T follicular helper cell (primary cell): Measurements from ENCODE around the gene DDIAS.
"Not testable (repeated sequence)": the region's sequence is repeated elsewhere in the genome, so short reads cannot be mapped to it uniquely, and the experiment has no call there.

Experiments
- DNase-seq: peaks from one replicate; pipeline ENCODE4 v3.0.0-alpha.2; 2020; ENCODE audit warnings: low read depth

DDIAS gene

DNA sequence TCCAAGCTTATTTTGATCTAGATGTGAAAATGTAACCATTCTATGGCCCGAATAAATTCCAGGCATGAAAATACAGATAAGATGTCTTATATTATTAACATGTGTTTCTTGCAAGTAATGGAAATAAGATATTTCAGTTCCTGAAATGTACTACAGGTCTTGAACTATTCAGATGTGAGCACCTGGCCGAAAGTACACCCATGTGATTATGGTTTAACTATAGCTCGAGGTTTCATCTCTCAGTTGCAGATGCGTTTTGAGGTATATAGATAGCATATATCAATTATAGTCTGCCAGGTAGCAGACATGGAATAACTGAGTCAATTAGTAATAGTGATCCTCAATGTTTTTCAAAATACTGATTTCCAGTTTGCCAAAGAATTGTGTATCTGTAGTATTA, 68.3 kb downstream of the DDIAS start:
- DNase-seq = no peak

- not testable (repeated sequence) for DNase-seq
Observed at GRCh38 chr11:82970507-82971083, 69.1 kb downstream of the DDIAS start.

DNA sequence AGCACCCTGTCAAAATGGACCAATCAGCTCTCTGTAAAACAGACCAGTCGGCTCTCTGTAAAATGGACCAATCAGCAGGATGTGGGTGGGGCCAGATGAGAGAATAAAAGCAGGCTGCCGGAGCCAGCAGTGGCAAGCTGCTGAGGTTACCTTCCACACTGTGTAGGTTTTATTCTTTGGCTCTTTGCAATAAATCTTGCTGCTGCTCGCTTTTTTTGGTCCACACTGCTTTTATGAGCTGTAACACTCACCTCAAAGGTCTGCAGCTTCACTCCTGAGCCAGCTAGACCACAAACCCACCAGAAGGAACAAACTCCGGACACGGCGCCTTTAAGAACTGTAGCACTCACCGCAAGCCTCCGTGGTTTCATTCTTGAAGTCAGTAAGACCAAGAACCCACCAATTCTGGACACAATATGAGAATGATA, 70.0 kb downstream of the DDIAS start:
- not testable (repeated sequence) for DNase-seq

GRCh38 chr11:82972103-82972502, 70.6 kb downstream of the DDIAS start:
- DNase-seq = no peak

DNA sequence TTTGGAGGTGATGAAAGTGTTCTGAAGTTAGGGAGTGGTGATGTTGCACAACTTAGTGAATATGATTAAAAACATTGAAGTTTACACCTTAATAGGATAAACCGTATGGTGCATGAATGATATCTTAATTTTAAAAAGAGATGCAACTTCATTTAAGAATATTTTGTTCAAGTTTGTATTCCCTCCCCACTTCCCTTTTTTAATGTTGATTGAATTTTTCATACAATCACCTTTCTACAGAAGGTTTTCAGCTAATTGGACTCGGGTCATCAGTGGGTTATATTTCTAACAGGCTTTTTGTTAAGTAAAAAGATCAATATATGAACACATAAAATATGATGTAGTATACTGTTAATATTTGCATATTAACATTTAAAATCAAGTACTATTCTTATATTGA, 72.6 kb downstream of the DDIAS start:
- DNase-seq = no peak

- no peak for DNase-seq
Observed at GRCh38 chr11:82974851-82975250, 73.3 kb downstream of the DDIAS start.

DNA sequence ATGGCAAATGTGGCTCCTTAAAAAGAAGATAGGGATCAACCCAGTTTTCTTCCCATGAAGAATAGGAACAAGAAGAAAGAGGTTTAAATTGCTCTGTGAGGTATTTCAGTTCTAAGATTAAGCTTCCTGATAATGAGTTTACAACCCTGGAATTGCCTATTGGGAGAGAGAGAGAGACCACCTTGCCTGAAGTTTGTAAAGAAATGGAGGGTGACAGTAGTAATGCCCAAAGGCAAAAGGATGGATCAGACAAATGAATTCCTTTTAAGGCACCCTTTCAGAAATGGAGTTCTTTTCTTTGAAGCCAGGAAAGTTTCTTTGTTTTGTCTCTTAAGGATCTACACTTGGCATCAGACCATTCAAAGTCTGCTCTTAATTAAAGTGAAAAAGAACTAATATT, 74.3 kb downstream of the DDIAS start:
- no peak for DNase-seq

DNA sequence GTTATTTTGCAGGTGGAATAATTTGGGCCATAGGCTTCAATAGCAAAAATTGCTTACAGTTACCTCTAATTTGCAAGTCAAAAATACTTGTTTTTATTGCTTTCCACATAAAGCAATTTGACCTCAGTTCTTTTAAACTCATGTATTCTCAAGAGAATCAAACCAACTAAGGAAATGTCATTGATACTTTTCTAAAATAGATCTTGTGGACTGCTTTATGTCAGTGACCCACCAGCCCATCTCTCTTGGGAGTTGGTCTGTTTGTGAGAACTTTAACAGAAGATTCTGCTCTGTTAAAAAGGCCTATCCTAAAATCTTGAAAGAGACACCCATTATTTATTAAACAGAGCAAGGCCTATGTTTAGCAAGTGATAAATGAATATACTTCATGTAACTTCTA, 75.2 kb downstream of the DDIAS start:
- no peak for DNase-seq

- DNase-seq = no peak
Observed at GRCh38 chr11:82978422-82979099, 77.0 kb downstream of the DDIAS start.

DNA sequence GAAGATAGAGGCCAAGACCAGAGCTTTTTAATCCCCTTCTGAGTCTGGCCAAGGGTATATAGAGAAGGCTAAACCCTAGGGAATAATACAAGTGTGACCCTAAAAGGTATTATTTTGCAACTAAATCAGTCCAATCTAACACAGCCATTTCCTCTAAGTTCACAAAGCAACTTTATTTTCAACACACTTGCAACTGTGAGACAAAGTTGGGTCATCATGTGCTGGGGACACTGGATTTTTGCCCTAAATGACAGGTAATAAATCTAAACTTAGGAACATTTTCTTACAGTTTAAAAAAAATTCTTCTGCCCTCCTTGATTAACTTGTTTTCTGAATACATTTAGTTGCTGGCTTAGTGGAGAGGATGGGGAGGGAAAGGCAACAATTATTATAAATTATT, 78.3 kb downstream of the DDIAS start:
- DNase-seq = no peak

- no peak for DNase-seq
Observed at GRCh38 chr11:82980292-82980691, 78.8 kb downstream of the DDIAS start.

GRCh38 chr11:82980947-82981346, 79.4 kb downstream of the DDIAS start:
- DNase-seq = no peak

GRCh38 chr11:82981852-82982251, 80.3 kb downstream of the DDIAS start:
- DNase-seq = no peak
